HS-27A (cell line): ENCODE measurements around the gene THEMIS.
"Not testable (repeated sequence)": the region's sequence is repeated elsewhere in the genome, so short reads cannot be mapped to it uniquely, and the experiment has no call there.

ENCODE experiments used
- DNase-seq: peaks from one replicate; pipeline ENCODE4 v3.0.0-alpha.2; 2012; ENCODE audit warnings: low read depth, missing footprints

The THEMIS gene

GRCh38 chr6:127794405-127794804 lies 106.5 kb downstream of the THEMIS start:
- no peak for DNase-seq

GRCh38 chr6:127793396-127793795 lies 107.5 kb downstream of the THEMIS start:
- DNase-seq: no peak

- no peak for DNase-seq
These were observed 108.2 kb downstream of the THEMIS start for GRCh38 chr6:127792616-127793015.

- DNase-seq: no peak
These were observed 108.9 kb downstream of the THEMIS start for GRCh38 chr6:127791779-127792528.

- DNase-seq: no peak
These were observed 110.3 kb downstream of the THEMIS start for GRCh38 chr6:127790571-127790970.

- no peak for DNase-seq
These were observed 114.7 kb downstream of the THEMIS start for GRCh38 chr6:127786109-127786508.

- DNase-seq: no peak
These were observed 116.4 kb downstream of the THEMIS start for GRCh38 chr6:127784468-127784867.

GRCh38 chr6:127781636-127782272 lies 119.1 kb downstream of the THEMIS start:
- DNase-seq: not testable (repeated sequence)

GRCh38 chr6:127776320-127776719 lies 124.5 kb downstream of the THEMIS start:
- no peak for DNase-seq

- DNase-seq: no peak
These were observed 125.5 kb downstream of the THEMIS start for GRCh38 chr6:127775371-127775770.

- DNase-seq: no peak
These were observed 132.1 kb downstream of the THEMIS start for GRCh38 chr6:127768745-127769144.

GRCh38 chr6:127768223-127768622 lies 132.6 kb downstream of the THEMIS start:
- DNase-seq: no peak

- no peak for DNase-seq
These were observed 134.9 kb downstream of the THEMIS start for GRCh38 chr6:127765949-127766348.

- no peak for DNase-seq
These were observed 138.6 kb downstream of the THEMIS start for GRCh38 chr6:127762284-127762683.

GRCh38 chr6:127761084-127761483 lies 139.8 kb downstream of the THEMIS start:
- DNase-seq: no peak

GRCh38 chr6:127749095-127749494 lies 151.8 kb downstream of the THEMIS start:
- DNase-seq: no peak

- DNase-seq: no peak
These were observed 152.6 kb downstream of the THEMIS start for GRCh38 chr6:127748290-127748689.

GRCh38 chr6:127738423-127738822 lies 162.4 kb downstream of the THEMIS start:
- DNase-seq: no peak

- DNase-seq: peak; percentile 55
These were observed 163.1 kb downstream of the THEMIS start for GRCh38 chr6:127737768-127738167.

GRCh38 chr6:127737009-127737486 lies 163.8 kb downstream of the THEMIS start:
- peak; percentile 83 for DNase-seq

- DNase-seq: no peak
These were observed 167.9 kb downstream of the THEMIS start for GRCh38 chr6:127732927-127733326.

GRCh38 chr6:127727260-127727953 lies 173.5 kb downstream of the THEMIS start:
- DNase-seq: no peak

- no peak for DNase-seq
These were observed 175.0 kb downstream of the THEMIS start for GRCh38 chr6:127725821-127726220.
